SHP77 treated with DMSO at 0.1 percent for 48 hours (cell line): ENCODE results near the gene RARS1.
"Not testable (repeated sequence)": the region's sequence is repeated elsewhere in the genome, so short reads cannot be mapped to it uniquely, and the experiment has no call there.

Experiments
- DNase-seq: peaks from one replicate; lab custom pipeline; 2025; lab: John Stamatoyannopoulos, UW

RARS1 gene

DNA sequence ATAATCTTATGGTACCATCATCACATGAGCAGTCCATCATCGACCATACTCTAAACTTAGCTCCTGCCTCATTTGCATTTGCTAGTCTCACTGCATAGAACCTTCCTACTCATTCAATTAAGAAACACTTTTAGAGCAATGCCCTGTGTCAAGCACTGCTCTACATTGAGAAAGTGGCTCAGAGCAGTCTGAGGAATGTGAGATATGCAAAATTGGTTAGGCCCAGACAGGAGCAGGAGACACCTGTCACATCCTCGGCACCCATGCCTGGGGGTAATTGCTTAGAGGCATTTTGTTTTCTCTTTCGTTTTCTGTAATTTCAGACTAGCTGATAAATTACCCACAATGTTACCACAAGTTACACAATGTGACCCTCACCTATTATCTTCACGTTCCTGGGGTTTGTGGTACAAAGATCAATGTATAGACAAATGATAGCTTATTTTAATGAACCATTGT is 4.9 kb upstream of the RARS1 start:
- no peak for DNase-seq

DNA sequence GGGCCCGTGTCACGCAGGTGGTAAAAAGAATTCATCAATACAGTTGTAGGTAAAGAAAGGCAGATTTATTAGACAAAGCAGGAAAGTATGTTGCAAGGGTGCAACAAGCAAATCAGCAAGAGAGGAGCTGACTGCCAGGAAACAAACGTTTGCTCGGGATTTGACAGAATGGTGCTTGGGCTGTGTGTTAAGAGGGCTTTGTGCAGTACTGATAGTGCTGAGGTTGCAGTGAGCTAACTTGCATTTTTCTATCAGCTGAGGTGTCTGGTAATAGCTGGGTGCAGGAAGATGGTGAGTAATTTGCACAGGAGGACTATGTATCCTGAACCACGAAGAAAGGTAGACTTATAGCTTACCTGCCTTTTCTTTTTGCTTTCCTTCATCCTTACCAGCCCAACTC is 3.9 kb upstream of the RARS1 start:
- DNase-seq: no peak

- DNase-seq: no peak
Observed at GRCh38 chr5:168489059-168489458, 2.8 kb downstream of the RARS1 start.

GRCh38 chr5:168494057-168494555 is 7.8 kb downstream of the RARS1 start:
- no peak for DNase-seq

DNA sequence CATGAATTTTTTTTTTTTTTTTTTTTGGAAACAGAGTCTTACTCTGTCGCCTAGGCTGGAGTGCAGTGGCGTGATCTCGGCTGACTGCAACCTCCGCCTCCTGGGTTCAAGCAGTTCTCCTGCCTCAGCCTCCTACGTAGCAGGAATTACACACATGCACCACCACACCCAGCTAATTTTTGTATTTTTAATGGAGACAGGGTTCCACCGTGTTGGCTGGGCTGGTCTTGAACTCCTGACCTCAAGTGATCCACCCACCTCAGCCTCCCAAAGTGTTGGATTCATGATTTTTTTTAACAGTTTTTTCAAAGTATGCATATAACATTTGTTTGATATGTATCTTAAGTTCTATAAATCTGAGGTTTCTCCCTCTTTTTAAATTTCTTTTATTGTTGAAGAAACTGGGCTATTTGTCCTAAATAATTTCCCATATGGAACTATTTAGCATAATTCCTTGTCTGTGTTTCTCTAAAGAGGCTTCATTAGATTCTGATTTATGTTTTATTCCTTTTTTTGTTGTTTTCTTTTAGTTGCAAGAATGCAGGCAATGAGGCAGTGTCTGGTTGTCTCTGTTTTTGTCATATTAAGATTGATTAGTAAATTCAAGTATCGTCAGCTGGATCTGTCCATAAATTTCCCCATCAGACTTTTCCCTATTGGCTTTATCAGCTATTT is 16.4 kb downstream of the RARS1 start:
- DNase-seq: no peak

DNA sequence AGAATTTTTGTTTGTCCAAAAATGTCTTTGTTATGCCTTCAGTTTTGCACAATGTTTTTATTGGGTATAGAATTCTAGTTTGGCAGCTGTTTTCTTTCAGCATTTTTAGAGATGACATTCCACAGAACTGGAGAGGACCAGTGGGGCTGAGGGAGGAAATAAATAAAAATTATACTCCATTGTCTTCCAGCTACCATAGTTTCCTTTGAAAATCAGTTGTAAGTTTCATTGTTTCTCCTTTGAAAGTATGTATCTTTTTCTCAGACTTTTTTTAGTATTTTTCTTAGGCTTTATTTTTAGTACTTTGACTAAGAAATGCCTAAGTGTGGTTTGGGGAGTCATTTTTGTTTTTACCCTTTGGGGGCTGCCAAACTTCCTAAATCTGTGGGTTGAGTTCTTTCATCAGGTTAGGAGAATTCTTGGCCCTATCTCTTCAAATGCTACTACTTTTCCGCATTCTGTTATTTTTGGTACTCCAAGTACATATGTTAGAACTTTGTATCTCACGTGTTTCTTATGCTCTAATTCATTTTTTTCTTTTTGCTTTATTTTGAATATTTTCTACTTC is 27.7 kb downstream of the RARS1 start:
- DNase-seq: no peak

DNA sequence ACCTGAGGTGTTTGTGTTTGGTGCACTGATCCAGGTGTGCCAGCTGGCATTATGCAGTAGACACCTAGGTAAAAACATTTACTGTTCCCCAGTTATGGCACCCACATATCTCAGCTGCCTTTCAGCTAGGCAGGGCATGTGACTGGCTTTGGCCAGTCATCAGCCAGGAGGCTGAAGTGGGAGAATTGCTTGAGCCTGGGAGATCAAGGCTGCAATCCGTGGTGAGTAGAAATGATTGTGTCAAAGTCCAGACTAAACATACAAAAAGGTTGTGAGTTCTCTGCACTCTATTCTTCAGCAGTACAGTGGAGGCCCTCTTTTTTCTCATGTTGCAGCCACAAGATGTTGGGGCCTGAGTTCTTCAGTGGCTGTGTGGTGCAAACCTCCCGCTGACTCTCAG is 39.6 kb downstream of the RARS1 start:
- DNase-seq: no peak

DNA sequence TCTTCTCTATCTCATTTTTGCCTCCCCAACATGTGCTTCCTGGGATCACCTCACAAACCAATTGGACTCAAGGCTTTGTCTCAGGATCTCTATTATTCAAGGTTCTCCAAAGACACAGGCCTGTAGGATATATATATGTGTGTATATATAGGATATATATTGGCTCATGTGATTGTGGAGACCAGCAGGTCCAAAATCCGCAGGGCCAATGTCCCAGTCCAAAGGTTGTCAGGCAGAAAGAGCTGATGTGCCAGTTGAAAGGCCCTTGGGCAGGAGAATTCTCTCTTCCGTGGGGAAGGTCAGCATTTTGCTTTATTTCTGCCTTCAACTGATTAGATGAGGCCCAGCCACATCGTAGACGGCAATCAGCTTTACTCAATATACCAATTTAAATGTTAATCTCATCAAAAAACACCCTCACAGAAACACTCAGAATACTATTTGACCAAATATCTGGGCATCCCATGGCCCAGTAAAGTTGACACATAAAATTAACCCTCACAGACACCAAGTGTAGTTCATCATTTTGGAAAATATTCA is 41.6 kb downstream of the RARS1 start:
- no peak for DNase-seq

DNA sequence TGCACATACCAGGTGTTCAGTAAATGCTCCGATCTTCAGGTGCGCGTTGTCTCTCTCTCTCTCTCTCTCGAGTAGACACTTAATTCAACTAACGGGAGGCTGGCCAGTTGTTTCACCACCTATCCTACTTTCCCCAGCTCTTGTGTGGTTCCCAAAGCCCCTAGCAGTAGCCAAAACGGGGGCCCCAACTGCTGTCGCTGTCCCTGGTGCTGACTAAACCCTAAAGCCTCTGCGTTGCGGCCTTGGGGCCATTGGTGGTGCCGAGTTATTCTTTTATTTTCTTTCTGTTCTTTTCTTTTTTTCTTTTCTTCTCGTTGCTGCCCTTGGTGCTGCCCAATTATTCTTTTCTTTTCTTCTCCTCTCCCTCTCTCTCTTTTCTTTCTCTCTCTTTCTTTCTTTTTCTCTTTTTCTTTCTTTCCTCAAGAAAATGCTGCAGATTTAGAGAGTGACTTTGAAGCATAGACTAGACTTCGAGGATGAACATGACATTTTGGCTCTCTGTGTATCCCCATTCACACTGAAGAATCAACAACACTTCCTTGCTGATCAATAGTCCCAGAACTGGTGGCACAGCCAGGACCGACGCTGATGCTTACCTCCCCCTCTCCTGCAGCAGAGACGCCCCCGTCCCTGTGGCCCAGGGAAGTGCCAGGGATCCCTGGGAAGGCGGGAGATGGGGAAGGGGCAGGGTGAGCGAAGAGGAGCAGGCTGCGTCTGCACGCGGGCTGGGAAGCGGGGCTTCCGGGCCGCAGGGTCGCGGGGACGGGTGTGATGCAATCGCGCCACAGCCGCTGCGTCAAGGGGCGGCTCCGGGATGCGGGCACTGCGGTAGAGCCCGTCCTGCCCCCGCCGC is 42.5 kb downstream of the RARS1 start, which contains the start of gene FBLL1:
Gene FBLL1, plus strand, starts transcription at position 785 of the 853 bp plus-strand sequence. CDS start 200 bp downstream, outside the sequence.
- no peak for DNase-seq

GRCh38 chr5:168529374-168530234 is 43.3 kb downstream of the RARS1 start:
- no peak for DNase-seq

DNA sequence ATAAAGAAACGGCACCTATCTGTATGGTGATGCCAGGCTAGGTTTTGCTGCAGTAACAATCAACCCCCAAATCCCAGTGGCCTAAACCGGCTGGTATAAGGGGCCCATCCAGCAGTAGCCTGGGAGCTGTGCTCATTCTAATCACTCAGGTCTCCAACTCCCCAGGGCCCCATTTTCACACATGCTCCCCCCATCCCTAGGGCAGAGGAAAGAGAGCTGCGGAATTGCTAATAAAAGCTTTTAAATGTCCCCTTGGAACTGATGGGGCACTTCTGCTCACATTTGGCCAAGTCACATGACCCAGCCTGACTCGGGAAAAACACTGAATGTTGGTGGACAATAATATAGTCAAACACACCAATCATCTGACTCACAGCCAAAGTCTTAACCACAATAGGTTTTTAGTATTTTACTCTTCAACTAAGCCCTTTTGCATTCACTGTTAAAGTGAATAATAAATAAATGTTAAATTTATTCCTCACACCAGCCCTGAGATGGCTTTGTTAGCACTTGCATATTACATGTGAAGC is 44.4 kb downstream of the RARS1 start:
- no peak for DNase-seq

DNA sequence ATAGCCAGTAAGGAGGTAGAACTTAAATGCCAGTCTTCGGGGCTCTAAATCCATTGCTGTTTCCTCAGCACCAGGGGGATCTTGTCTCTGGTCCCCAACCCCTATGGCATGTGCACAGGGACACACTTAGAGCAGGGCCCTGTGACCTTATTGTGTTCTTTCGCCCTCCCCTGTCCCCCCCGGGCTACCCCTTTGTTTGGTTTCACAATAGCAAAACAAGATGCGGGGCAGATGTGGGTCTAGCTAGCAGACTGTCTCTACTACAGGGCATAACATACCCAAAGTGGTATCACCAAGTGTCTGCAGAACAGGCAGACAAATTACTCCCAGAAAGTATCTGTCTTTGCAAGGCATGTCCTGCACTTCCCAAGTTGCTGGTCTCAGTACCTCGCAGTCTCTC is 44.9 kb downstream of the RARS1 start:
- DNase-seq: no peak

GRCh38 chr5:168531987-168532864 is 46.0 kb downstream of the RARS1 start:
- DNase-seq: no peak

DNA sequence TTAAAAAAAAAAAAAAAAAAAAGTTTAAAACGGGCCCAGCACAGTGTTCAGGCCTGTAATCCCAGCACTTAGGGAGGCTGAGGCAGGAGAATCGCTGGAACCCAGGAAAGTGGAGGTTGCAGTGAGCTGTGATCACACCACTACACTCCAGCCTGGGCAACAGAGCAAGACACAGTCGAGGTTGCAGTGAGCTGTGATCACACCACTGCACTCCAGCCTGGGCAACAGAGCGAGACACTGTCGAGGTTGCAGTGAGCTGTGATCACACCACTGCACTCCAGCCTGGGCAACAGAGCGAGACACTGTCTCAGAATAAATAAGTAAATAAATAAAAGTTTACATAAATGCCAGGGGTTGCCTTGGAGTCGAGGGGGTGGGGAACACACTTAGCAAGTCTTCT is 48.1 kb downstream of the RARS1 start:
- not testable (repeated sequence) for DNase-seq

- no peak for DNase-seq
Observed at GRCh38 chr5:168537176-168537575, 50.9 kb downstream of the RARS1 start.

DNA sequence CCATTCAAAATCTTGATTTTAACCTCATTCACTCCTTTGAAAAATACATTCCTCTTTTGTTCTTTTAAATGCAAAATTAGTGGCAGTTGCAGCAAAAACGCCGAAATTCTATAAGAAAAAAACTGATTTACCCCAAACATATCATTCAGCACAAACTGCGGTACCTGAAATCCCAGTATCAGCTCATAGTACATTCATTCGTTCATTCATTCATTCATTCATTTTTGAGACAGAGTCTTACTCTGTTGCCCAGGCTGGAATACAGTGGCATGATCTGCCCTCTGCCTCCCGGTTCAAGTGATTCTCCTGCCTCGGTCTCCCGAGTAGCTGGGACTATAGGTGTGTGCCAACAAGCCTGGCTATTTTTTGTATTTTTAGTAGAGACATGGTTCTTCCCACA is 63.3 kb downstream of the RARS1 start:
- no peak for DNase-seq

DNA sequence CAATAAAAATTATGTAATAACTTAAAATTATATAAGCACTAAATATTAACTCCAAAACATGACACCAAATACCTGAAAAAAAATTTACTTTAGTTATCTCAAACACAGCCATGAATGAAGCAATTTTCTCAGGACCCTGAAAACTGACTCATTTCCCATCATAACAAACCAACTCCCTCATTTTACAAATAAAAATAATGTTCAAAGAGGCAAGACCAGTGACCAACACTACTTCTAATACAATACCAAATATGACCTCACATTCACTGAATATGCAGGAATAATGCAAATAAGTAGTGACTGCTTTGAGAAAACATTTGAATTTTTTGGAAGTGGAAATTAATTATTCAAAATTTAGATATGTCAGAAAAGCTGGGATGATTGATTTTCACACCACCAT is 64.4 kb downstream of the RARS1 start:
- DNase-seq: no peak

DNA sequence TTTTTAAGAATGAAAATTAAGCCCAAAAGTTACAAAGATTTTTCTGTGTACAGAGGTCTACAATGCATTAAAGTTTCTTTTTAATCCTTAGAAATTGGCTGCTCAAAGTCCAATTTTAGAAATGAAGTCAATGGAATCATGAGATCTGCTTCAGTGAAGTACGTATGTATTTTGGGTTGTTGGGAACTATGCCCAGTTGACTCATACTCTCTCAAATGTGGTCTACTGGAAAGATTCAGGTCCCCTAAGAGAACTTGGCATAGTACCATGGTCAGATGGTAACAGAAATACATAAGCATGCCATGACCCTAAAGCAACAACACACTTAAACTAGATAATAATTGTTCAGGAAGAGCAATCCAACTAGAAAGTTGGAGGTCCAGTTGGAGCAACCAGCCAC is 65.9 kb downstream of the RARS1 start:
- DNase-seq: no peak

DNA sequence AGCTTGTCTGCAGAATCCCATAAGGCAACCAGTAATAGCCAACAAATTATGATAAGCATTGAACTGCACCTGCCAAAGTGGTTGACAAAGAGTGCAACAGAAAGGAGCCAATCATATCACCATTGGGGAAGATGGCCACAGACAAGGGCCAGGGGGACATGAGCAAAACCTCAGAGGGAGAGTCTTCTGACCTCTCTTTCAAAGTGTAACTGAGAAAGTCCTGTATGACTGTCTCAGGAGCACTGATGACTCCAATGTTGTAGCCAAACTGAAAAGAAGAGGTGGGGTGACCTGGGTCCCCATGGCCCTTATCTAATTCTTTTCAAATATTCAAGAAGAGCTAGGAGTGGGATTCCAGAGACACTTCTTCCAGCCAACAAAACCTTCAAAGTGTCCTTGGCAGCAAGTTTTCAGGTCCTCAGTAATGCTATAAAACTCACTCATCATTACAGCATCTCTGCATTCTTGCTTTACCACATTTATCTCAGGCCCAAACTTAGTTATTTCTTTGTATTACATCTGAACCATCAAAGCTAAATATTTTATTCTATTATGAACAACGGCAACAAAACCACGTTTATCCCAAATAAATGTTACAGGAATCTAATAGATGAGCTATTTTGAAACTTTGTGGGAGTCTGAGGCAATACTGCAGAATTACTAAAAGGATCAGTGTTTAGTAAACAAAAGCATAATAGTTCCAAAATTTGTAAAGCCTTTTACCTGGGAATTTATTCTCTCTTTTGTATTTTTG is 67.3 kb downstream of the RARS1 start:
- DNase-seq: no peak

- DNase-seq: no peak
Observed at GRCh38 chr5:168557389-168557788, 71.1 kb downstream of the RARS1 start.
